Measurements from ENCODE around the gene CLK2.
"Not testable (repeated sequence)": the region's sequence is repeated elsewhere in the genome, so short reads cannot be mapped to it uniquely, and the experiment has no call there.

Gene CLK2

DNA sequence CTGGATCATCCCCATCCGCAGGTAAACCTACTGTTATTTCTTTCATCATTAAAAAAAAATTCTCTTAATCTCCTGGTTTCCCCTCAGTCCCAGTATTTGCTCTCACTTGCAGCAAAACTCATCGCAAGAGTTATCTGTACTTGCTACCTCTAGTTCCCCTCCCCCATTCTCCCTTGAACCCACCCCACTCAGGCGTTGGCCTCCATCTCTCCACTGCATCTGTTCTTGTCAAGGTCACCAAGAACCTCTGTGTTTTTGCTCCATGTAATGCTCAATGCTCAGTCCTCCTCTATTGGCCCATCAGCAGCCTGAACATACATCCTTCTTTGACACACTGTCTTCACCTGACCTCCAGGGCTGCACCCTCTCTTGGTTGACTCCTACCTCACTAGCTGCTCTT lies 23.4 kb upstream of the CLK2 start:
- DNase-seq (ENCODE audit: low spot score) = no peak

DNA sequence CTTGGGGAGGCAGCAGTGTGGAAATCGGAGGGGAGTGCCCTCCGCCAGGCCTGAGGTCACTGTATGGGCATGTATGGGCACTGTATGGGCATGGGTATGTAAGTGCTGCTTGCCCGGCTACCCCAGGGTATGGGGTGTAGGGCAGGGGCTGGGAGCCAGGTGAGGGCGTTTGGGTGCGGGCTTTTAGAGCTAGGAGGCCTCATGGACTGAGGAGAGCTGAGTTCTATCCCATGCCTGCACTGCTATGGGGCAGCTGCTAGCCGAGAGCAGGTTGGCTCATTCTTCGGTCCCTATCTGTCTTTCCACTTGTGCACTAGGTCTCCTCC lies 22.6 kb upstream of the CLK2 start:
- no peak for DNase-seq (ENCODE audit: low spot score)

DNA sequence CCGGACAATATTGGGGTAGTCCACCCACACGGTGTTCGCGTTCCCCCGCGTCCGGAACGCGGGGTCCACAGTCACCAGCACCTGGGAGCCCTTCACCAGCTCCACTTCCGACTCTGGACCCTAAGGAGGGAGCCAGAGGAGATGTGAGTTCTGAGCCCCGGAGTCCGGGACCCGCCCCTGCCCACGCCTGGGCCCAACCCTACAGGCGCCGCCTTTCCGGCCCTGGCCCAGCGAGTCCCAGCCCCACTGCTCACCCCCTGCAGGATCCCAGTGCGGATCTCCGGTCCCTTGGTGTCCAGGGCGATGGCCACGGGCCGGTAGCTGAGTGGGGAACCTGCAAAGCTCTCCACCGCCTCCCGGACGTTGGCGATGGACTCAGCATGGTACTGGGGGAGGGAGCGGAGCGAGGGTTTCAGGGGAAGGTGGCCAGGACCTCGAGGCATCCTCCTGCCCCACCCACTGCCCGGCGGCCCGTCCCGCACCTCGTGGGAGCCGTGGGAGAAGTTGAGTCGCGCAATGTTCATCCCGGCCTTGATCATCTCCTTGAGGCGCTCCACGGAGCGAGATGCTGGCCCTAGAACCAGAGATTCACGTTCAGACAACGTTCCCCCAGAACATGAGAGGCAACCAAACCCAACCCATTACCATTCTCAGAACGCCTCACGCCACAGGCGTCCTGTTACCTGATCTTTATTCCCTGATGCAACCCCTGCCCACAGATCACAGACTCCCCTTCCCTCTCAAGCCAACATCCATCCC lies 22.1 kb upstream of the CLK2 start:
- no peak for DNase-seq (ENCODE audit: low spot score)

DNA sequence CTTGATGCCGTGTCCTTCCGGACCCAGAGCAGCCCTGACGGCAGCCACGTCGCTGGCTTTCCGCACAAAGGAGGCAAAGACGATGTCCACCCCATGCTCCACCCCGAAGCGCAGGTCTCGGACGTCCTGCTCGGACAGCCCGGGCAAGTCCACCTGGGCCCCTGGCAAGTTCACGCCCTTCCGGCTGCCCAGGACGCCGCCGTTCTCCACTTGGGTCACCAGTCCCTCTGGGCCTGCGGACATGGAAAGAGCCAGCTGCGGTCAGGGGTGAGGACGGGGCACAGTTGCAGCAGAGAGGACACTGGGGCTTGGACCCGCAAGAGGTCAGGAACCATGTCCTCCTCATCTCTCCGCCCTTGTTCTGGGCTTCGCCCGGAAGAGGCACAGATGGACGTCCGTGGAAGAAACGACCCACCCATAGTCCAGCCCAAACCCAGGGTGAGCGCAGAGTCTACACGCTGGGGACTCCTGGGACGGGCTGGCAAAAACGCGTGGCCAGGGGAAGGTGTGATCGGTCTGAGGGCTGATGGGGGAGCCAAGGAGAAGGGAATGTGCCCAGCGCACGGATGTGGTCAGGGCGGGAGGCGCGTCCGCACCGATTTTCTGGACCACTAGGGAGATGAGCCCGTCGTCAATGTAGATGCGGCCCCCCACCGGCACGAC lies 21.3 kb upstream of the CLK2 start:
- no peak for DNase-seq (ENCODE audit: low spot score)

DNA sequence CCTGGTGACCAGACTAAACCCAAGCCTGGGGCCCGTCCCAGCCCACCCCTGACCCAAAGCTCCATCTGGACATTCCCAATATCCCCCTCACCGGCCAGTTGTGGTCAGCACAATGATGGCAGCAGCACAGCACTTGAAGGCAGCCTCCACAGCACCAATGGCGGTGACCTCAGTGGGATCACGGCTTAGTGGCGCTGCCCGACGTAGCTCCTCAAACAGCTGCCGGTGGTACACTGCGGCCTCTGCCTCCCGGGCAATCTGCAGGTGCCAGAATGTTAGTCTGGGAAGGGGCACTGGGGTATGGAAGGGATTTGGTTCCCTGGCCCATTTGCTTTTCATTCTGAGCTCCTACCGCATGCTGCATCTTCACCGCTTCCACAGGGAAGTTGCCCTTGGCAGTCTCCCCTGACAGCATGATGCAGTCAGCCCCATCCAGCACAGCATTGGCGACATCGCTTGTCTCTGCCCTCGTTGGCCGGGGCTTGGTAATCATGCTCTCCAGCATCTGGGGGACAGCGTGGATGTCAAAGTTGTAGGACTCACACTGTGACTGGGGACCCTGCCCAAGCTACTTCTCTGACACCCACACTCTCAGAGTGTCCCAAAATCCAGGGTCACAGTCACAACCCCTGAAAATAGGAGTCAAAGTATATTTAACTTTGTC lies 19.9 kb upstream of the CLK2 start:
- no peak for DNase-seq (ENCODE audit: low spot score)

DNA sequence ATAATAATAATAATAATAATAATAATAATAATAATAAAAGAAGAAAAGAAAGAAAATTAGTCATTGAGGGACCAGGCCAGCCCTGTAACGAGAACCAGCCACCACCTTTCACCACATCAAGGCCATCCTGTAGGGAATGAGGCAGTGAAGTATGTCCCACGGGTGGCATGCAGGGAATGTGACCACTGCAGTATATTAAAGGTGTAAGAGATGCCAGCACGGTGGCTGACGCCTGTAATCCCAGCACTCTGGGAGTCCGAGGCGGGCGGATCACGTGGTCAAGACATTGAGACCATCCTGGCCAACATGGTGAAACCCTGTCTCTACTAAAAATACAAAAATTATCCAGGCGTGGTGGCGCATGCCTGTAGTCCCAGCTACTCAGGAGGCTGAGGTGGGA lies 17.7 kb upstream of the CLK2 start:
- not testable (repeated sequence) for DNase-seq (ENCODE audit: low spot score)

DNA sequence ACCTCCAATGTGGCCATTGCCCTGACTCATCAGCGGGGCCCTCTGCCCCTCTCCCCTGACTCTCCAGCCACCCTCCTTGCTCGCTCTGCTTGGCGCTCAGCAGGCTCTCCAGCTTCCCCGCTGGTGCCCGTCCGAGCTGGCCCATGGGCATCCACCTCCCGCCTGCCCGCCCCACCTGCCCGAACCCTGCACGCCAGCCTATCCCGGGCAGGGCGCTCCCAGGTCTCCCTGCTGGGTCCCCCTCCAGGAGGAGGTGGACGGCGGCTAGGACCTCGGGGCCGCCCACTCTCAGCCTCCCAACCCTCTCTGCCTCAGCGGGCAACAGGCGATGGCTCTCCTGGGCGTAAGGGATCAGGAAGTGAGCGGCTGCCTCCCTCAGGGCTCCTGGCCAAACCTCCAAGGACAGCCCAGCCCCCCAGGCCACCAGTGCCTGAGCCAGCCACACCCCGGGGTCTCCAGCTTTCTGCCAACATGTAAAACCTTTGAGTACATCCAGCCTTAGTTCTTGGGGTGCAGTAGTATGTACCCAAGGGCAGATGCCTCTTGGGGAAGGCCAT lies 14.8 kb upstream of the CLK2 start:
- no peak for DNase-seq (ENCODE audit: low spot score)

DNA sequence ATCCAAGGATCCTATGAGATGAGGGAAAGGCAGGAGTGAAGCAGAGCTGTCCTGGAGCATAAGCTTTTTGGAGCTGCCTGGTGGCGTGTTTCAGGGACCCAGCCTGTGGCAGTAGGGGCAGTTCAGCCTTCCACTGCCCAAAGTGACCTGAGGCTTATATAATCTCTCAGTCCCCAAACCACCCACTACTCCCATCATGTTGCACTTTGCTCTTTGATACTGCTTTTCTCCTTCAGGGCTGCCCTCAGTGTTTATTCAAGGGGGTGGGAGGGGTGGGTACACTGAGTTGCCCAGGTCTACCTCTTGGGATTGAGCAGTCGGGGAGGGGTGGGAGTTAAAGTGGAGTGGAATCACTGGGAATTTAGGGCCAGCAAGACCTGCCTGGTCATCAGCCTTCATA lies 13.2 kb upstream of the CLK2 start:
- DNase-seq (ENCODE audit: low spot score) = no peak

DNA sequence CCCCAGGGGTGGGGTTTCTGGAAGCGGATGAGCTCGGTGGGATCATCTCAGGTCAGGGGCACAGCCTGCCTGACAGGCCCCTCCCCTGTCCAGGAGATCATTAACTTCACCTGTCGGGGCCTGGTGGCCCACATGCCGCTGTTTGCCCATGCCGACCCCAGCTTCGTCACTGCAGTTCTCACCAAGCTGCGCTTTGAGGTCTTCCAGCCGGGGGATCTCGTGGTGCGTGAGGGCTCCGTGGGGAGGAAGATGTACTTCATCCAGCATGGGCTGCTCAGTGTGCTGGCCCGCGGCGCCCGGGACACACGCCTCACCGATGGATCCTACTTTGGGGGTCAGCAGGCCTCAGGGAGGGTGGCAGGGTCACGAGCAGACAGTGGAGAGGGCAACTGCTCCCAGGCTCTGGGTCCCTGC lies 12.3 kb upstream of the CLK2 start:
- no peak for DNase-seq (ENCODE audit: low spot score)

DNA sequence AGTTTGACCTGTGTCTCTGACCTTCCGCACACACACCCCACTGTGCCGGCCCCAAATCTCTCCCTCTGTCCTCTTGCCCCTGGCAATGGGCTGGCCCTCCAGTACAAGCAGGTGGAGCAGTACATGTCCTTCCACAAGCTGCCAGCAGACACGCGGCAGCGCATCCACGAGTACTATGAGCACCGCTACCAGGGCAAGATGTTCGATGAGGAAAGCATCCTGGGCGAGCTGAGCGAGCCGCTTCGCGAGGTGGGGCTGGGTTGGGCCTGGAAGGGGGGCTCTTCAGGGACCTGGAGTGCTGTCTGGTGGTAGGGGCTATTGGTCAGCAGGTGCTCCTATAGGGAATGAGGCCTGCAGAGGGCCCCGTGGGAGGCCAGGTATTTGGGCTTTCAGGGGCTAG lies 11.8 kb upstream of the CLK2 start:
- DNase-seq (ENCODE audit: low spot score) = no peak

DNA sequence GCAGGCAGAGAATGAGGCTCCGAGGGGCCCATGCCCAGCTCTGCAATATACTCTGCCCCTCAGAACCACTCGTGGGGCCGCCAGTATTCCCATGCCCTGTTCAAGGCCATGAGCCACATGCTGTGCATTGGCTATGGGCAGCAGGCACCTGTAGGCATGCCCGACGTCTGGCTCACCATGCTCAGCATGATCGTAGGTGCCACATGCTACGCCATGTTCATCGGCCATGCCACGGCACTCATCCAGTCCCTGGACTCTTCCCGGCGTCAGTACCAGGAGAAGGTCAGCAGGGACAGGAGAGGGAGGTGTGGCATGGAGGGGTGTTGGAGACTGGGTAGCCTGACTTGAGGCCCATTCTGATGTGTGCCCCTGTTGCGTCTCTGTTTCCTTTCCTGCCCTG lies 11.2 kb upstream of the CLK2 start:
- no peak for DNase-seq (ENCODE audit: low spot score)

DNA sequence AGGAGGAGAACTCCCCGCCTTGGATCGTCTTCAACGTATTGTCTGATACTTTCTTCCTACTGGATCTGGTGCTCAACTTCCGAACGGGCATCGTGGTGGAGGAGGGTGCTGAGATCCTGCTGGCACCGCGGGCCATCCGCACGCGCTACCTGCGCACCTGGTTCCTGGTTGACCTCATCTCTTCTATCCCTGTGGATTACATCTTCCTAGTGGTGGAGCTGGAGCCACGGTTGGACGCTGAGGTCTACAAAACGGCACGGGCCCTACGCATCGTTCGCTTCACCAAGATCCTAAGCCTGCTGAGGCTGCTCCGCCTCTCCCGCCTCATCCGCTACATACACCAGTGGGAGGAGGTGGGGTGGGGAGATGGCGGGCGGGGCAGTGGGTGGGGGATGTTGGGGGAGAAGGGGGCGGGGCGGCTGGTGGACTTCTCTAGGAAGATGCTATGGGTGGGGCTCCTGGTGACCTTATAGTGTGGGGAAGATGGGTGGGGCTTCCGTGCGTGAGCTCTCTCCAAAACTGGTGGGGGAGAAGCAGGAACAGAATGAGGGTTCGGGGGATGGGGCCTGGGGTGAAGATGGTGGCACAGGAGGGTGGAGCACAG lies 9.3 kb upstream of the CLK2 start:
- no peak for DNase-seq (ENCODE audit: low spot score)

DNA sequence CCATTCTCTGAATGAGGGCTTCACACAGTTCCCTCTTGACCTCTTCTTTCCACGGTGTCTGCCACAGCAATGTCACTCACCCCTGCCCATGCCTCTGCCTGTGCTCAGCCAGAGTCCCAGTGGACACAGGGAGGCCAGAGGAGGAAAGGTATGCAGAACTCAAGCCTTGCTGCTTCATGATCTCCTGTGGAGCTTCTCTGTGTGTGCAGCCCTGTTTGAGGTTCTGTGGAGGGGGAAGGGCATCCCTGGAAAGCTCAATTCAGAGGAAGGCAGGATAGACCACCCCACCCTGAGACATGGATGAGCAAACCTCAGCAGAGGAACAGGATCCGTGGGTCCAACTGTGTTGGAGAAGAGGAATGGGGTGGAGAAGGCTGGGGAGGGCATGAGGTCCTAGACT lies 6.0 kb upstream of the CLK2 start:
- no peak for DNase-seq (ENCODE audit: low spot score)

DNA sequence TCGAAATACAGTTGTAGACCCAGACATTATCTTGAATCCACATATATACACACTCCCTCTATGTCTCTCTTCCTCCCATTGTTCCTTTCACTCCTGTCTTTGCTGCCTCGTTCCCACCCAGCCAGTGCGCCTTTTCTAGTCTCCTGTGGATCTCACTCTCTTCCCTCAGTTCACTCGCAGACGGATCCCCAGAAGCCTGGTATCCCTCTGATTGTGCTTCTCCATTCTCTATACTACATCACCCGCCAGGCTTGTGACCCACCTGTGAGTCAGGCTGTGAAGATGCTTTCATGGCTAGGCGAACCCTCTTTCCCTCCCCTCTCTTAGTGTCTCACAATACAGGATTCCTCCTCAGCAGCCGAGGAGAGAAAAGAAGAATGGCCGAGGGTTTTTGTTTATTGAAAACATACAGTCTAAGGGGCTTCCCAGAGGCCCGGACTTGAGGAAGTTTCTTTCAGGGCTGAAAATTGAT lies 5.4 kb upstream of the CLK2 start:
- no peak for DNase-seq (ENCODE audit: low spot score)

DNA sequence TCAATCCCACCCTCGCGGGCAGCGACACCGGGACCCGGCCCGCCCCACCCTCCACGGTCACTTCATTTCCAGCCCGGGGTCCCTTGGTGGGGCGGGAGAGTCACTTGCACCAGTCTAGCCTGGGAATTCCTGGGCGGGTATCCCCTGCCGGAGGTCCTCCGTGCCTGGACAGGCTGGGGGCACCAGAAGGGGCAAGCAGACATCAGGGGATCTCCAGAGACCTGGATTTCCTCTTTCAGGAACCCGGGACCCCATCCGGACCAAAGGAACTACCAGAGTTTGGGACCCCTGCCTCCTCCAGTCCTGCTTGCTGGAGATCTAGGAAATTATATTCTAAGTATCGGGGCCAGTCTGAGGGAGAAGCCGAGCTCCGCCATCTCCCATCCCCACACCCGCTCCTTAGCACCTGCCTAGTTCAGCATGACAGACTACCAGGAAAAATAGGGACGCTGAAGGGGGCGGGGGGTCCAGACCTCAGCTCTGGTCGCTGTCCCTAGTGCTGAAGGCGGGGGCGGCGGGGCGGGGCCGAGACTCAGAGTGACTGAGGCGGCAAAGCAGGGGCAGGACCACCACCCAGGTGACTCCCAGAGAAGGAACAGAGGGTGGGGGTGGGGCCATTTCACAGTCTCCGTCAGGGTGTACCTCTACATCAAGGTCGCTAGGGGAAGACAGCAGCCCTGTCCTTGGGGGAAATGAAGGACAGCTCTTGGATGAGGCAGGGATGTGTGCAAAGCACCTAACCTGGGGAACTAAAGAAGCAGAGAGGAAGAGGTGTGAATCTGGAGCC lies 4.8 kb upstream of the CLK2 start:
- no peak for DNase-seq (ENCODE audit: low spot score)

DNA sequence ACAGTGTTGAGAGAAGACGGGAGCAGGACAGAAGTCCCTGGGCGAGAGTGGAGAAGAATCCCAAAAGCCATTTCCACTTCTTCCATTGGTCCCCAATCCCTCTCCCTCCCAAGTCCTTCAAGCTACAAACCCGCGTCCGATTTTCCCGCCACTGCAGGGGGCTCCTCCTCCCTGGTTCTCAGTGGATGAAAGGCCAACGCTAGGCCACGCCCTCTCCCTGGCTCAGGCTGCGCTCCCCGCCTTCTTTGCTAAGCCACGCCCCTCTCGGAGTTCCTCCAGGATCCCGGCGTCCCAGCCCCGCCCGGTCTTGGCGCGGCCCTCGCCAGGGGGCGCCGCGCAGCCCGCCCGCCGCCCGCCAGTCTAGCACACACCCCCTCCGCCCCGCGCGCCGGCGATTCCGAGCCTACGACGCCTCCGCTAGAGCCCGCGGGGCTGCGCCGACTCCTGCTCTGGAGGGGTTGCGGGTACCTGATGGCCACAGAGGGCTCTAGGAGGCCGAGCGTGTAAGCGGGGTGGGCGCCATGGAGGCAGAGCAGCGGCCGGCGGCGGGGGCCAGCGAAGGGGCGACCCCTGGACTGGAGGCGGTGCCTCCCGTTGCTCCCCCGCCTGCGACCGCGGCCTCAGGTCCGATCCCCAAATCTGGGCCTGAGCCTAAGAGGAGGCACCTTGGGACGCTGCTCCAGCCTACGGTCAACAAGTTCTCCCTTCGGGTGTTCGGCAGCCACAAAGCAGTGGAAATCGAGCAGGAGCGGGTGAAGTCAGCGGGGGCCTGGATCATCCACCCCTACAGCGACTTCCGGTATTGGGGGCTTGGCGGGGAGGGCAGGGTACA lies 4.0 kb upstream of the CLK2 start, which contains the start of gene HCN3:
Gene HCN3 (plus strand): TSS at position 394 of the 832 bp plus-strand sequence. CDS start 128 bp downstream, at position 522.
- peak; percentile 98 for DNase-seq (ENCODE audit: low spot score)

DNA sequence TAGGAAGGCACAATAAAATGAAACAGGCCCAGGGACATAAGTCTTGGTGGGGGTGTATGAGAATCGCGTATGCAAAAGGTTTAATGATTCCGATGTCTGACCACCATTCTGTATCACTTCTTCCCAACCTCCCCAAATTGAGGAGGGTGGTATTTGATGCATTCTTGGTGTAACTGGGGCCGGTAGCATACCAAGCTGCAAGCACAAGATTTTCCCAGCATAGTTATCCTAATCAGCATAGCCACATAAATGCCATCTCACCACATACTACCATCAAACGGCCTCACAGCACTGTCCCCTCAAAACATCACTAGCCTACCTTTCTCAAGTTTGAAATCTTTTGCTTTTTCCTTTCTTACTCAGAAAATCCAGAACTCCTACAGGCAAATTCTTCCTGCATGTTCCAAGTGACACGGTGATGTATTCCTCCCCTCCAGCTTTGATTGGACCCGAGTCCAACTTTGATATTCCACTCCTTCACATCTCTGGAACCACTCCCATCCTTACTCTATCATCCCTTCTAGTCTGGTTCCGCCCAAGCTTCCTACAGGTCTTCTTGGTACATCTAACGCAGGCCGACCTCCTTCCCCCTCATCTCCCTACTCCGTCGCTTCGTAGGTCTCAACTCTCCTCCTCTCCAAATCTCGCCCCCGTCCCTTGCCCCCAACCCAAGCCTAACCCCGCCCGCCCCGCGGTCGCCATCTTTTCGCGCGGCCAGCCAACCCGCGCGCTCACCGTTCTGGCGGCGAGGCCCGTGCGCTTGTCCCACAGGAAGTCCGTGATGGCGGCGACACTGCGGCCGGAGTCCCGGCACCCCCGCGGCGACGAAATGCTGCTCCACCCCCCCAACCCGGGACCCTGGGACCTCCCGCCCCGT lies 600 bp downstream of the CLK2 start:
- DNase-seq (ENCODE audit: low spot score) = no peak

DNA sequence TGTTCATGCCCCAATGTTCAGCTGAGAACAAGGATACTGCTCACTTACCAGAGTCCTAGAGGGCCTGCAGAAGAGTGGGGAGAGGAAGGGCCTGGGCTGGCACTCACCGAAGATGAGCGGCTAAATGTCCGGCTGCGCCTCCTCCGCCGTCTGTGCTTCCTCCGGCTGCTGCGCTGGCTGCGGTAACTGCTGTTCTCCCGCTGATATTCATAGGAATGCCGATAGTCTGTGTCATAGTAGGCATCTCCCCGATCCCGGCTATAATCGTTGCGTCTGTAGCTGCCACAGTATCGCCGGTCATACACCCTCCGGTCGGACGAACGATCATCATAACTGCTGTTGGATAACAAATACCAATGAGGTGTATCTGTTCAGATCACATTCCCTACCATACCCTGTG lies 3.9 kb downstream of the CLK2 start:
- no peak for DNase-seq (ENCODE audit: low spot score)

DNA sequence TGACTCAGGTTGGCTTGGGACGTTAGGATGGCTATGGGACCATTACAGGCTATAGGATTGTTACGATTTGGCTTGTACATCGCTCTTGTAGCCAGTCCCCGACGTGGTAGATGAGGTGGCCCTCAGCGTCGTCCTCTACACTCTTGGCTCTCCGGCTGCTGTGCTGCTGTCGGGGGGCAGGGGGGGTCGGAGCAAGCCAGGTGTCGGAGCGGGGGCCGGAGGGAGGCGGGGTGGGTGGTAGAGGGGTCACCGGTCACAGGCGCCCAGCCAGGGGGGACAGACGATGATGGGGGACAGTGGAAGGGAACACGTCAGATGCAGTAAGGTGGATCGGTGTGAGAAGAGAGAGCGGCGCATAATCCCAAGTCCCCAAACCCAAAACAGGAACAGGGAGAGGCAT lies 4.7 kb downstream of the CLK2 start:
- DNase-seq (ENCODE audit: low spot score) = no peak

DNA sequence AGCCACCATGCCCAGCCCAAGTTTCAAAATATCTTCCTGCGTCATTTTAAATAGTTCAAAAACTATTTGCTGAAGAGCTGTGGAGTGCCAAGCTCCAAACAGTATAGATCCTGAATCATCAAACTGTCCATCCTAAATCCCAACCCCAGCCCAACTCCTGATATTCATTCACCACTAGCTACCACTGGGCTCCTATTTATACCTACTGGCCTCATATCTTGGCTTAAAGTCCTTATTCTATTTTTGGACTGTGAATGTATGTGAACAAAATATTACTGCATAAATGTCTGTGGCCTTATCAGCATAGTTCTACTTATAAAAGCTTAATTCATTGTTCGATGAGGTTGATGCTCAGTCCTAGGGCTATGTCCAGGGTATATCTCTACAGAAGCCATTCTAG lies 5.9 kb downstream of the CLK2 start:
- no peak for DNase-seq (ENCODE audit: low spot score)

All from globus pallidus (tissue), 1 donor.